Right hindlimb (tissue), 1 donor: ENCODE data around the gene GRIK1.
A peak's percentile ranks its signal among the peaks of the same experiment; 100 is the strongest.

ENCODE experiments used
- DNase-seq: peaks from one replicate; pipeline ENCODE4 v3.0.0-alpha.2; 2018

GRIK1 gene

GRCh38 chr21:29826386-29826785, 113.4 kb downstream of the GRIK1 start:
- DNase-seq: no peak

- DNase-seq: no peak
Observed at GRCh38 chr21:29825936-29826335, 113.9 kb downstream of the GRIK1 start.

GRCh38 chr21:29825345-29825744, 114.5 kb downstream of the GRIK1 start:
- no peak for DNase-seq

GRCh38 chr21:29822064-29822463, 117.7 kb downstream of the GRIK1 start:
- DNase-seq: no peak

- no peak for DNase-seq
Observed at GRCh38 chr21:29821230-29821629, 118.6 kb downstream of the GRIK1 start.

- no peak for DNase-seq
Observed at GRCh38 chr21:29819675-29820326, 120.0 kb downstream of the GRIK1 start.

- DNase-seq: no peak
Observed at GRCh38 chr21:29818383-29818921, 121.3 kb downstream of the GRIK1 start.

GRCh38 chr21:29817450-29817849, 122.3 kb downstream of the GRIK1 start:
- DNase-seq: no peak

- DNase-seq: no peak
Observed at GRCh38 chr21:29812947-29813346, 126.8 kb downstream of the GRIK1 start.

- no peak for DNase-seq
Observed at GRCh38 chr21:29810871-29811270, 128.9 kb downstream of the GRIK1 start.

GRCh38 chr21:29808153-29808552, 131.6 kb downstream of the GRIK1 start:
- DNase-seq: peak; percentile 24

- DNase-seq: no peak
Observed at GRCh38 chr21:29805105-29805504, 134.7 kb downstream of the GRIK1 start.

- no peak for DNase-seq
Observed at GRCh38 chr21:29803191-29803590, 136.6 kb downstream of the GRIK1 start.

- DNase-seq: no peak
Observed at GRCh38 chr21:29801122-29801521, 138.7 kb downstream of the GRIK1 start.

- no peak for DNase-seq
Observed at GRCh38 chr21:29800056-29800455, 139.7 kb downstream of the GRIK1 start.

GRCh38 chr21:29798840-29799239, 141.0 kb downstream of the GRIK1 start:
- DNase-seq: no peak

GRCh38 chr21:29797155-29797554, 142.6 kb downstream of the GRIK1 start:
- no peak for DNase-seq

- no peak for DNase-seq
Observed at GRCh38 chr21:29793712-29794111, 146.1 kb downstream of the GRIK1 start.

GRCh38 chr21:29789393-29789792, 150.4 kb downstream of the GRIK1 start:
- no peak for DNase-seq

GRCh38 chr21:29788752-29789151, 151.0 kb downstream of the GRIK1 start:
- DNase-seq: no peak

- no peak for DNase-seq
Observed at GRCh38 chr21:29787361-29787909, 152.4 kb downstream of the GRIK1 start.

- DNase-seq: no peak
Observed at GRCh38 chr21:29786496-29787360, 153.1 kb downstream of the GRIK1 start.

GRCh38 chr21:29777160-29777559, 162.6 kb downstream of the GRIK1 start:
- no peak for DNase-seq

- peak; percentile 21 for DNase-seq
Observed at GRCh38 chr21:29775462-29775861, 164.3 kb downstream of the GRIK1 start.
